MCF 10A (cell line): Measurements from ENCODE around the gene VOPP1. TPM values are rescaled to one million over a fixed set of nuclear protein-coding genes. Genes with fewer than 3 reads are reported as not detected.

Experiments
- BruUV-seq: library from RNA; stranded (reverse); fragments of 400-500 nt; replicated peaks from 2 replicates; lab custom pipeline; 2021; lab: Mats Ljungman, UMichigan
- CTCF ChIA-PET: fragments of 300-600 bp; sonication (Branson Sonifier 250); formaldehyde crosslinking; extraction: SDS; loops from one replicate; lab custom pipeline; 2021; ENCODE audit warnings: antibody characterized with exemption, inconsistent platforms; lab: Yijun Ruan, JAX
- POLR2A ChIA-PET: fragments of 300-600, 350-650 bp; sonication (Branson Sonifier 250); formaldehyde crosslinking; extraction: SDS; loops from one replicate; lab custom pipeline; 2020; ENCODE audit warnings: antibody characterized with exemption, inconsistent platforms; lab: Yijun Ruan, JAX
- DNase-seq: peaks from one replicate; pipeline ENCODE4 v3.0.0-alpha.2; 2018; ENCODE audit not compliant: unreplicated experiment
- H3K27ac Mint-ChIP-seq: one replicate; pipeline ENCODE4 v1.8.0; 2022; ENCODE audit warnings: mild to moderate bottlenecking, low read depth, mixed read lengths; ENCODE audit not compliant: unreplicated experiment
- H3K27me3 Mint-ChIP-seq: one replicate; pipeline ENCODE4 v1.8.0; 2022; ENCODE audit warnings: mixed read lengths; ENCODE audit not compliant: insufficient read depth, unreplicated experiment
- H3K36me3 Mint-ChIP-seq: one replicate; pipeline ENCODE4 v1.8.0; 2022; ENCODE audit warnings: mild to moderate bottlenecking, moderate library complexity, mixed read lengths; ENCODE audit not compliant: insufficient read depth, unreplicated experiment
- H3K4me1 Mint-ChIP-seq: one replicate; pipeline ENCODE4 v1.8.0; 2022; ENCODE audit warnings: mixed read lengths; ENCODE audit not compliant: insufficient read depth, unreplicated experiment
- H3K4me3 Mint-ChIP-seq: one replicate; pipeline ENCODE4 v1.8.0; 2022; ENCODE audit warnings: mild to moderate bottlenecking, moderate library complexity, mixed read lengths; ENCODE audit not compliant: unreplicated experiment
- H3K9me3 Mint-ChIP-seq: one replicate; pipeline ENCODE4 v1.8.0; 2022; ENCODE audit warnings: mixed read lengths; ENCODE audit not compliant: unreplicated experiment
- intact Hi-C: fragments of 100-400 bp; cut with micrococcal nuclease; formaldehyde crosslinking; loops from 2 replicates; pipeline ENCODE4 v1.14.1; 2022
- total RNA-seq: library from RNA; stranded (reverse); gene quantifications from 2 replicates; pipeline ENCODE4 v1.2.3, GENCODE V29; 2022
- TF ChIP-seq, protein P1 (sequence below): fragments of 200-600 bp; IDR thresholded peaks from one replicate; pipeline ENCODE4 v1.8.0; 2022; ENCODE audit warnings: antibody characterized with exemption, mild to moderate bottlenecking; ENCODE audit not compliant: unreplicated experiment

Gene VOPP1
- total RNA-seq, 1 experiment from 2014 or later = 29.2 TPM

DNA sequence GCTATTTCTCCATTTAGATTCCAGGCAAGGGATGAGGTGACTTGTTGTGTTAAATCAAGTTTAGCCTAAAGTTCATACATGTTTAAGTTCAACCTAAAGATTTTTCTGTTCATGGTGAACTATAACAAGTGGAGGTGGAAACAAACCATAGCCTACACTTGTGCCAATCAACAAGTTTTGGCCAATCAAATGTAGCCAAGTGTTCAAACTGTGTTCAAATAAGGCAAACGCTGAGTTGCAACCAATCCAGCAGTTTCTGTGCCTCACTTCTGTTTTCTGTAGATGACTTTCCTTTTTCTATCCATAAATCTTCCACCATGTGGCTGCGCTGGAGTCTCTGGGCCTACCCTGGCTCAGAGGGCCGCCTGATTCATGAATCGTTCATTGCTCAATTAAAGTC is 4.5 kb upstream of the VOPP1 start:
- intact Hi-C loops = no loop called here
- peaks cover 11% of the 10 kb centered on the region for H3K36me3 Mint-ChIP-seq

DNA sequence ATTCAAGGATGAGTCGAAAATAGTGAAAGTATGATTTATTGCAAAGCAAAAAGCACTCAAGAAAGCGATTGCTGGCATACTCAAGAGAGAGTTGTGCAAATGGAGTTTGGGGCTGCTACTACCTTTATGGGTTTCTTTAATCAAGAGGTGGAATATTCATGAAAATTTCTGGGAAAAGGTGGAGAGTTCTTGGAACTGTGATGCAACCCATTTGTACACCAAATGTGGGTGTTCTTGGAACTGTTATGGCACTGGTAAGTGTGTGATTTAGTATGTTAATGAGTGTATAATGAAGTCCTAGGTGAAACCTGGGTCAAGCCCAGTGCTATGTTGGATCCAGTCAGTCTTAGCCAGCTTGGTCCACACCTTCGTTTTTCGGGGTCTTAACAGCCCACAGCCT is 3.4 kb upstream of the VOPP1 start:
- no peaks in the 10 kb centered on the region for H3K9me3 Mint-ChIP-seq
- CTCF ChIA-PET = interaction anchor here (1.7 kb wide), 1 partner anchor 8 kb away, joined by 7 read pairs; no protein-coding TSS in a partner anchor
- H3K4me3 Mint-ChIP-seq = no peak overlapping the region
- H3K27ac Mint-ChIP-seq = no peak overlapping the region
- DNase-seq = no peak
- H3K36me3 Mint-ChIP-seq = peaks cover 7% of the 10 kb centered on the region
- no TSS peak for BruUV-seq
- H3K4me1 Mint-ChIP-seq = peaks cover 22% of the 10 kb centered on the region
- intact Hi-C loops = no loop called here
- peaks cover 14% of the 10 kb centered on the region for H3K27me3 Mint-ChIP-seq
- POLR2A ChIA-PET = interaction anchor here (1.0 kb wide), 1 partner anchor 9 kb away, joined by 3 read pairs; no protein-coding TSS in a partner anchor
- TF ChIP-seq, protein P1, sequence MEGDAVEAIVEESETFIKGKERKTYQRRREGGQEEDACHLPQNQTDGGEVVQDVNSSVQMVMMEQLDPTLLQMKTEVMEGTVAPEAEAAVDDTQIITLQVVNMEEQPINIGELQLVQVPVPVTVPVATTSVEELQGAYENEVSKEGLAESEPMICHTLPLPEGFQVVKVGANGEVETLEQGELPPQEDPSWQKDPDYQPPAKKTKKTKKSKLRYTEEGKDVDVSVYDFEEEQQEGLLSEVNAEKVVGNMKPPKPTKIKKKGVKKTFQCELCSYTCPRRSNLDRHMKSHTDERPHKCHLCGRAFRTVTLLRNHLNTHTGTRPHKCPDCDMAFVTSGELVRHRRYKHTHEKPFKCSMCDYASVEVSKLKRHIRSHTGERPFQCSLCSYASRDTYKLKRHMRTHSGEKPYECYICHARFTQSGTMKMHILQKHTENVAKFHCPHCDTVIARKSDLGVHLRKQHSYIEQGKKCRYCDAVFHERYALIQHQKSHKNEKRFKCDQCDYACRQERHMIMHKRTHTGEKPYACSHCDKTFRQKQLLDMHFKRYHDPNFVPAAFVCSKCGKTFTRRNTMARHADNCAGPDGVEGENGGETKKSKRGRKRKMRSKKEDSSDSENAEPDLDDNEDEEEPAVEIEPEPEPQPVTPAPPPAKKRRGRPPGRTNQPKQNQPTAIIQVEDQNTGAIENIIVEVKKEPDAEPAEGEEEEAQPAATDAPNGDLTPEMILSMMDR = no peak

More for the DNA sequence above, 4.5 kb upstream of the VOPP1 start:
- no peak for DNase-seq
- H3K4me3 Mint-ChIP-seq = no peak overlapping the region
- POLR2A ChIA-PET = no interaction called here
- peaks cover 22% of the 10 kb centered on the region for H3K4me1 Mint-ChIP-seq
- CTCF ChIA-PET = no interaction called here
- TF ChIP-seq, protein P1 = no peak
- peaks cover 24% of the 10 kb centered on the region for H3K27me3 Mint-ChIP-seq
- no peak overlapping the region for H3K27ac Mint-ChIP-seq
- BruUV-seq = no TSS peak
- H3K9me3 Mint-ChIP-seq = no peaks in the 10 kb centered on the region

- Mint-ChIP-seq H3K4me1 (peaks cover 25% of the 10 kb centered on the region), H3K4me3 (no peak overlapping the region), H3K27me3 (peaks cover 8% of the 10 kb centered on the region), H3K9me3 (no peaks in the 10 kb centered on the region), H3K27ac (peak overlapping the region; percentile 67), H3K36me3 (peaks cover 7% of the 10 kb centered on the region)
- ChIA-PET POLR2A (interaction anchor here (0.6 to 6.5 kb wide), 5 partner anchors 8 to 478 kb away, joined by 3 to 62 read pairs (median 6); no protein-coding TSS in a partner anchor), CTCF (interaction anchor here (1.7 to 2.9 kb wide), 3 partner anchors 9 to 295 kb away, joined by 6 to 17 read pairs (median 7); no protein-coding TSS in a partner anchor)
- no TSS peak for BruUV-seq
- DNase-seq = no peak
- TF ChIP-seq, protein P1 = no peak
- intact Hi-C loops = no loop called here
Measured at GRCh38 chr7:55575098-55575497, 2.8 kb upstream of the VOPP1 start.

GRCh38 chr7:55574051-55574717 is 1.9 kb upstream of the VOPP1 start:
- TF ChIP-seq, protein P1 = no peak
- intact Hi-C loops = no loop called here
- ChIA-PET POLR2A (interaction anchor here (0.6 to 6.5 kb wide), 16 partner anchors 9 to 532 kb away, joined by 3 to 62 read pairs (median 4); partner anchors contain the start of genes CCT6A, CHCHD2, PSPH and SUMF2), CTCF (interaction anchor here (0.6 to 2.9 kb wide), 8 partner anchors 10 to 294 kb away, joined by 3 to 17 read pairs (median 6); no protein-coding TSS in a partner anchor)
- no TSS peak for BruUV-seq
- peaks cover 35% of the 10 kb centered on the region for H3K4me1 Mint-ChIP-seq
- no peaks in the 10 kb centered on the region for H3K9me3 Mint-ChIP-seq
- DNase-seq = peak; percentile 61
- H3K4me3 Mint-ChIP-seq = peak overlapping the region; percentile 62
- peaks cover 7% of the 10 kb centered on the region for H3K36me3 Mint-ChIP-seq
- peak overlapping the region; percentile 67 for H3K27ac Mint-ChIP-seq
- no peaks in the 10 kb centered on the region for H3K27me3 Mint-ChIP-seq
